ENCODE measurements around the gene CHST10.

CHST10 gene

GRCh38 chr2:100391735-100392515 lies 25.5 kb downstream of the CHST10 start:
- no peak overlapping the region for H3K4me3 ChIP-seq (ENCODE audit: control insufficient read depth, low read depth, low read length)
- no peak for TF ChIP-seq CTCF (conservative IDR thresholded peaks at IDR 0.05; ENCODE audit: control insufficient read depth, insufficient read depth, low read depth, low read length)
- no peak for DNase-seq (ENCODE audit: low read depth)

- TF ChIP-seq CTCF (conservative IDR thresholded peaks at IDR 0.05; ENCODE audit: control insufficient read depth, insufficient read depth, low read depth, low read length) = no peak
- DNase-seq (ENCODE audit: low read depth) = no peak
- no peak overlapping the region for H3K4me3 ChIP-seq (ENCODE audit: control insufficient read depth, low read depth, low read length)
Measured at GRCh38 chr2:100390001-100390940, 27.2 kb downstream of the CHST10 start.

- H3K4me3 ChIP-seq (ENCODE audit: control insufficient read depth, low read depth, low read length) = no peak overlapping the region
- TF ChIP-seq CTCF (conservative IDR thresholded peaks at IDR 0.05; ENCODE audit: control insufficient read depth, insufficient read depth, low read depth, low read length) = no peak
Measured at GRCh38 chr2:100388703-100389102, 28.8 kb downstream of the CHST10 start.

GRCh38 chr2:100383954-100384353 lies 33.5 kb downstream of the CHST10 start:
- no peak overlapping the region for H3K4me3 ChIP-seq (ENCODE audit: control insufficient read depth, low read depth, low read length)
- DNase-seq (ENCODE audit: low read depth) = no peak
- no peak for TF ChIP-seq CTCF (conservative IDR thresholded peaks at IDR 0.05; ENCODE audit: control insufficient read depth, insufficient read depth, low read depth, low read length)

More at GRCh38 chr2:100388703-100389102, 28.8 kb downstream of the CHST10 start:
- DNase-seq (ENCODE audit: low read depth) = no peak

- TF ChIP-seq CTCF (conservative IDR thresholded peaks at IDR 0.05; ENCODE audit: control insufficient read depth, insufficient read depth, low read depth, low read length) = no peak
- DNase-seq (ENCODE audit: low read depth) = no peak
Measured at GRCh38 chr2:100383306-100383705, 34.2 kb downstream of the CHST10 start.

GRCh38 chr2:100381240-100381639 lies 36.2 kb downstream of the CHST10 start:
- peak; percentile 96 for TF ChIP-seq CTCF (conservative IDR thresholded peaks at IDR 0.05; ENCODE audit: control insufficient read depth, insufficient read depth, low read depth, low read length)
- H3K4me3 ChIP-seq (ENCODE audit: control insufficient read depth, low read depth, low read length) = no peak overlapping the region
- peak; percentile 79 for DNase-seq (ENCODE audit: low read depth)

More at GRCh38 chr2:100383306-100383705, 34.2 kb downstream of the CHST10 start:
- H3K4me3 ChIP-seq (ENCODE audit: control insufficient read depth, low read depth, low read length) = no peak overlapping the region
